Panc1 (cell line): ENCODE measurements around the gene ACP4. TPM values are rescaled to one million over a fixed set of nuclear protein-coding genes. Genes with fewer than 3 reads are reported as not detected.

Experiments
- ATAC-seq: fragments of 200-7000 bp; cut with Tn5 transposase; 2 replicates; pipeline ENCODE4 v1.9.1; 2020; ENCODE audit warnings: mild to moderate bottlenecking, moderate library complexity
- BruUV-seq: library from RNA; stranded (reverse); fragments of 400-500 nt; replicated peaks from 2 replicates; lab custom pipeline; 2021; lab: Mats Ljungman, UMichigan
- CTCF ChIA-PET: fragments of 300-600 bp; sonication (Branson Sonifier 250); formaldehyde crosslinking; loops from one replicate; lab custom pipeline; 2022; ENCODE audit warnings: antibody characterized with exemption; lab: Charles Lee
- POLR2A ChIA-PET: fragments of 300-600 bp; sonication (Branson Sonifier 250); formaldehyde crosslinking; loops from one replicate; lab custom pipeline; 2022; ENCODE audit warnings: antibody characterized with exemption; lab: Charles Lee
- DNase-seq: peaks from one replicate; pipeline ENCODE4 v3.0.0-alpha.2; 2010; ENCODE audit warnings: low read depth, low spot score
- H3K27ac ChIP-seq: 2 replicates; pipeline ENCODE4 v1.5.1; 2011; ENCODE audit warnings: mild to moderate bottlenecking, low read length, inconsistent platforms
- H3K27me3 ChIP-seq: fragments of 200-500 bp; sonication (Bioruptor generic); 2 replicates; pipeline ENCODE4 v1.6.0; 2014; ENCODE audit warnings: low read length, inconsistent platforms; ENCODE audit not compliant: control insufficient read depth, insufficient read depth
- H3K36me3 ChIP-seq: fragments of 200-500 bp; sonication (Bioruptor generic); 2 replicates; pipeline ENCODE4 v1.5.1; 2014; ENCODE audit warnings: inconsistent platforms, mild to moderate bottlenecking, low read length, moderate library complexity; ENCODE audit not compliant: control insufficient read depth, insufficient read depth
- H3K4me1 ChIP-seq: 2 replicates; pipeline ENCODE4 v1.5.1; 2011; ENCODE audit warnings: inconsistent platforms, mild to moderate bottlenecking, low read length, moderate library complexity; ENCODE audit not compliant: control insufficient read depth, insufficient read depth
- H3K4me3 ChIP-seq, 2 experiments: 2 replicates each; pipeline ENCODE4 v1.5.1; 2011 to 2012; ENCODE audit warnings: low read depth in 2 of 2, low read length in 2 of 2, mild to moderate bottlenecking in 2 of 2, inconsistent platforms in 1 of 2, moderate library complexity in 1 of 2
- H3K9me3 ChIP-seq: fragments of 200-500 bp; sonication (Bioruptor generic); 2 replicates; pipeline ENCODE4 v1.5.1; 2014; ENCODE audit warnings: low read depth, mild to moderate bottlenecking, inconsistent platforms, low read length, moderate library complexity; ENCODE audit not compliant: control insufficient read depth, insufficient read depth
- CTCF ChIP-seq: fragments of 450-650 bp; IDR thresholded peaks from 2 replicates; pipeline ENCODE4 v1.5.1; 2017; ENCODE audit warnings: mild to moderate bottlenecking
- POLR2AphosphoS5 ChIP-seq: IDR thresholded peaks from 2 replicates; pipeline ENCODE4 v1.6.1; 2012; ENCODE audit warnings: mild to moderate bottlenecking, low read depth, low read length, moderate library complexity
- REST ChIP-seq, 2 experiments: IDR thresholded peaks; 2 replicates each; pipeline ENCODE4 v1.6.1; 2011 to 2012; ENCODE audit warnings: low read depth in 2 of 2, control low read depth in 1 of 2, low read length in 1 of 2, mild to moderate bottlenecking in 1 of 2, moderate library complexity in 1 of 2; ENCODE audit not compliant: insufficient read depth in 1 of 2
- SIN3A ChIP-seq: IDR thresholded peaks from 2 replicates; pipeline ENCODE4 v1.6.1; 2012; ENCODE audit warnings: low read depth, mild to moderate bottlenecking, low read length, moderate library complexity, borderline replicate concordance; ENCODE audit not compliant: insufficient read depth
- in situ Hi-C: cut with HindIII; loops from 2 replicates; pipeline ENCODE4 v1.10.0; 2016; ENCODE audit warnings: low sequenced_read_pairs, low pct_unique_long_range_greater_than_20kb
- intact Hi-C: fragments of 100-400 bp; cut with micrococcal nuclease; formaldehyde crosslinking; loops from one replicate; pipeline ENCODE4 v1.10.0; 2022; ENCODE audit not compliant: unreplicated experiment
- total RNA-seq: library from RNA; stranded (reverse); gene quantifications from one replicate; pipeline ENCODE4 v1.2.1, GENCODE V29; 2021; ENCODE audit not compliant: unreplicated experiment

The ACP4 gene
- total RNA-seq, 1 experiment from 2014 or later, result not detected

- no peaks in the 10 kb centered on the region for H3K27me3 ChIP-seq
- no peak overlapping the region for H3K4me3 ChIP-seq
- ChIA-PET POLR2A (no interaction called here), CTCF (no interaction called here)
- H3K9me3 ChIP-seq, result no peaks in the 10 kb centered on the region
- TF ChIP-seq SIN3A (no peak), POLR2AphosphoS5 (no peak), REST (IDR thresholded peaks at IDR 0.05; ENCODE audit: insufficient read depth in 1 of 2, low read depth in 2 of 2, low read length in 1 of 2) (no peak), CTCF (no peak)
- intact Hi-C loops (no loop called here), in situ Hi-C loops (no loop called here)
- no peak for ATAC-seq
- H3K36me3 ChIP-seq, result no peaks in the 10 kb centered on the region
- no peak overlapping the region for H3K27ac ChIP-seq
- BruUV-seq, result no TSS peak
- no peaks in the 10 kb centered on the region for H3K4me1 ChIP-seq
- DNase-seq, result no peak
Measured at GRCh38 chr19:50749490-50749889, 40.7 kb upstream of the ACP4 start.

- H3K27me3 ChIP-seq, result no peaks in the 10 kb centered on the region
- no TSS peak for BruUV-seq
- intact Hi-C loops, result no loop called here
Measured at GRCh38 chr19:50750010-50750409, 40.2 kb upstream of the ACP4 start.

More at GRCh38 chr19:50750010-50750409, 40.2 kb upstream of the ACP4 start:
- Histone ChIP-seq H3K27ac (no peak overlapping the region), H3K4me1 (no peaks in the 10 kb centered on the region), H3K36me3 (no peaks in the 10 kb centered on the region), H3K4me3 (no peak overlapping the region), H3K9me3 (no peaks in the 10 kb centered on the region)
- ATAC-seq (no peak), DNase-seq (no peak)
- TF ChIP-seq CTCF (no peak), POLR2AphosphoS5 (no peak)
- ChIA-PET POLR2A (no interaction called here), CTCF (no interaction called here)
- in situ Hi-C loops, result no loop called here
